ENCODE data around the gene CDC42BPA.

Gene CDC42BPA

DNA sequence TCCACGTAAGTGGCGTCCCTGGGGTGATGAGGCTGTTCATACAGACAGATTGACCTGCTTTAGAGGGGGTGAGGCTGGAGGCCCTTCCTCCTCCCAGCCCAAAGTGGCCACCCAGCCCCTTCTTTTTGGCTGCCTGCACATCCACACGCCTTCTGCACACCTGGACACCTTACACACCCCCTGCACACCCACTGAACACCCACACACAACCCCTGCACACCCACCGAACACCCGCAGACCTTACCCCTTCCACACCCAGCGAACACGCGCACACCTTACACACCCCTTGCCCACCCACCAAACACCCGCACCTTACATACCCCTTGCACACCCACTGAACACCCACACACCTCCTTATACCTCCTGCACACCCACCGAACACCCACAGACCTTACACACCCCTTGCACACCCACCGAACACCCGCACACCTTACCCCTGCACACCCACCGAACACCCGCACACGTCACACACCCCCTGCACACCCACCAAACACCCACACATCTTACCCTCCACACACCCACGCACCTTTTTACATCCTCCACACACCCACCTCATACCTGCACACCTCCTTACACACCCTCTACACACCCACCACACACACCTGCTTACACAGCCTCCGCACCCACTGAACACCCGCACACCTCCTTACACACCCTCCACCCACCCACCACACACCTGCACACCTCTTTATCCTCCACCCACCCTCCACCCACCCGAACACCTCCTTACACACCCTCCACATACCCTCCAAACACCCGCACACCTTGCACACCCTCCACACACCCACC is 340.5 kb downstream of the CDC42BPA start:
- no peak for DNase-seq

DNA sequence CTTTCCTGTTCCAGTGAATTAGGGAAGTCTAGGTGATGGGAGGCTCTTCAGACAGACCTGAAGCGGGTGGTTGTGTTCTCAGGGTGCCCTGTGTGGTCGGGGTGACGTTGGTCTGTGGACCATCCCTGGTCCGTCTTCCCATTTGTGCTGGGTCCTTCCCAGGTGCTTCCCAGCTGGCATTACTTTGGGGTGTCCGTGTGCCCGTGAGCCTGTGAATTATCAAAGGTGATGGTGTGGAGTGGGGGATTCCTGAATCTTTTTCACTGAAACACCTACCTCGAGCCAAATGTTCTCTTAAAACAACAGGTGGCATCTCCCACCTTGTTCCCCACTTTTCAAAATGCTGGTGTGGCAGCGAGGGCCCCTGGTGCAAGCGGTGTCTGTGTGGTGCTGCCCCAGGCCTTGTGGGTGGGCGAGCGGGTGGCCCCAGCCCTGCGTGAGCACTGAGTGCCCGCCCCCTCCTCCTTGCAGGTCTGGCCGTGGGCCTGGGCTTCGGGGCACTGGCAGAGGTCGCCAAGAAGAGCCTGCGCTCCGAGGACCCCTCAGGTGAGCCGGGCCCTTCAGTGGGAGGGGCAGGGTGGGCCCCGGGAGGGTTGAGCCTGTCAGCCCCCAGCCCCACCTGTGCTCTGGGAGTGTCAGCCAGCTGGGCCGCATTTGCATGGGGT is 341.2 kb downstream of the CDC42BPA start:
- no peak for DNase-seq

DNA sequence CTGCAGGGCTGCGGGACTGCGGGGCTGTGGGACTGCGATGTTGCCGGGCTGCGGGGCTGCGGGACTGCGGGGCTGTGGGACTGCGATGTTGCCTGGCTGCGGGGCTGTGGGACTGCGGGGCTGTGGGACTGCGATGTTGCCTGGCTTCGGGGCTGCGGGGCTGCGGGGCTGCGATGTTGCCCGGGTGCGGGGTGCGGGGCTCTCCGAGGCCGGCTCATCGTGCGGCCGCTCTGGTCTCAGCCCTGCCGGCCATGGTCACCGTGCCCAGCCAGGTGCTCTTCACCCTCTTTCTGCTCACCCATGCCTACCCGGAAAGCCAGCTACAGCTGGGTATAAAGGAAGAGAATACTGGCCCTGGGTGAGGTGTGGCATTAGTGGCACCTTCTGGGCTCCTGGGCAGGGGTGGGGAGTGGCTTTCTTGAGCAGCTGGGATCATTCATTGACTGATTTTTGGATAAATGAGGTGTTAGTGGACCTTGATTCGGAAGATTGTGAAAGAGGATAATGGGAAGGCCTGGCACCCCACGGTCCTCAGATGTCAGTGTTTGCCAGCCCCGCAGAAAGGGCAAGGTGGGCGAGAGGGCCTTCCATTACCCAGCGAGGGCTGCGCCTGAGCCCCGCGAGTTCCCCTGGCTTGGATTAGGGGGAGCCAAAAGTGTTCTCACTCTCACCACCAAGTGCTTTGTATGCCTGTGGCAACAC is 341.9 kb downstream of the CDC42BPA start:
- DNase-seq, result no peak

DNA sequence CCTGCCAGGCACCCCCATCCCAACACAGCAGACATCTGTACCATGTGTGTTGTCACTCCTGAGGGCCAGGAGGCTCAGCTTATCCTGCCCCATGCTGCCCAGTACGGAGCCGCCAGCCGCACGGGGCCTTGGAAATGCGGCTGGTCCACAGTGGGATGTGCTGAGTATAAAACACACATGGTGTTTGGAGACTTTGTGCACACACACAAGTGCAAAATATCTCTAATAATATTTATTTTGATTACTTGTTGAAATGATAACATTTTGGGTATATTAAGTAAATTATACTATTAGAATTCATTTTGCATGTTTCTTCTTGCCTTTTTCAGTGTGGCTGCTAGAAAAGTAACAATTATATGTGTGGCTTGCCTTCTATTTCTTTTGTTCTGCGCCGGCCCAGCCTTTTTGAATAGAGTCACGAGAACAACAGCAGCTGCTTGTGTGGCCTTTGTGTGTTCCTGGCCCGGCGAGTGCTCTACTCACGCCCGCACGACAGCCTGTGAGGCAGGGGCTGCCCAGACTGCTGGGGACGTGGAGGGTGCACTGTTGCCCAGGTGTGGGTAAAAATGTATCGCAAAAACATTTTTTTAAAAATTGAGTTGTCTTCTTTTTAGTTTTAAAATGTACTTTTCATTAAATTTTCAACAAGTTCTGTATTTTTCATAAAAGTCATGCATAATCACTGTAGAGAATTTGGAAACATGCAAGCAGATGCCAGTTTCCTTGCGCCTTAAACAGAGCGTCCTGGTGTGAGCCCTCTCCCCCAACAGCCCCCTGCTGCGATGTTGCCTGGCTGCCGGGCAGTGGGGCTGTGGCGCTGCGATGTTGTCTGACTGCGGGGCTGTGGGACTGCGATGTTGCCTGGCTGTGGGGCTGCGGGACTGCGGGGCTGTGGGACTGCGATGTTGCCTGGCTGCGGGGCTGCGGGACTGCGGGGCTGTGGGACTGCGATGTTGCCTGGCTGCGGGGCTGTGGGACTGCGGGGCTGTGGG is 342.7 kb downstream of the CDC42BPA start:
- DNase-seq, result no peak

DNA sequence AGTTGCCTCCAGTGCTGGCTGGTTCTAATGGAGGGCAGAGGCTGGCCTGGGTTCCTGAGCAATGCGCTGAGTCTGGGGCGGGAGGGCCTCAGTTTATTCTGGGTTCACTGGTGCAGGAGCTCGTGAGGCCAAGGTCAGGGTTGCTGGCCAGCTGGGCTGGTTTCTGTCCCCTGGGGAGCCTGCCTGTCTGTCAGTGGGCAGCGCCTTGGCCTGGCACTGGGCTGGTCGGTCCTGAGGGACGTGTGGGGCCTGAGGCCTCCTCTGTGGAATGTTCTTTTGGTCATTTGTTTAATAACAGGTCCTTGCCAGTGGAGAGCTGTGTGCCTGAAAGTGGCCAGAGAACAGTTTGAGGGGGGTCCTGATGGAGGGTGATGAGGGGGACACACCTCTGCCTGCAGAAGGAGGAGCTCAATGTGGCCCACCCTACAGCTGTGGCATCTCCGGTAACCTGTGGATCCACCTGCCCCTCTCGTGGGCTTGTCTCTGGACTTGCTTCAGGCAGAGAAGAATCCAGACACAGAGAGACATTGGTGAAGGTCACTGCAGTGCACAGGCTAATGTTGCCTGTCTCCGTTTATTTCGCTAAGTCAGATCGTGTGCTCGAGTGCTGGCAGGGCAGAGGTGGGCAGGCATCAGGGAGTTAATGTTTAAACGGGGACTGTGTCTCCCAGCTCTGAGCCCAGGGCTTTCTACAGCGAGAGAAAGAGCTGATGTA is 343.6 kb downstream of the CDC42BPA start:
- no peak for DNase-seq

GRCh38 chr1:226973898-226974543 is 344.3 kb downstream of the CDC42BPA start:
- no peak for DNase-seq

- no peak for DNase-seq
These were observed 344.9 kb downstream of the CDC42BPA start for GRCh38 chr1:226973371-226973897.

GRCh38 chr1:226972931-226973330 is 345.4 kb downstream of the CDC42BPA start:
- no peak for DNase-seq

DNA sequence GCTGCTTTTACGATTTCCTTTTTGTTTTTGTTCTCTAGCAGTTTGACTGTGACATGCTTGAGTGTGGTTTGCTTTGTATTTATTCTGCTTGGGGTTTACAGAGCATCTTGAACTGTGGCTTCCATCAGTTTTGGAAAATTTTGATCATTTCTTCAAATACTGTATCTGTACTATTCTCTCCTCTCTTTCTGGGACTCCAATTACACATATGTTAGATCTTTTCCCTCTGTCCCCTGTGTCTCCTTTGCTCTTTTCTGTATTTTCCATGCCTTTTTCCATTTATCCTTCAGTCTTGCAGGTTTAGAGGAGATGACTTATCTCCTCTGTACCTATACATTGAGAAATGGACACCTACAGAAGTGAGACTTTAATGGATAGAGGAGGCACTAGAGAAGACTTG is 346.5 kb downstream of the CDC42BPA start:
- DNase-seq, result no peak

GRCh38 chr1:226967665-226968064 is 350.6 kb downstream of the CDC42BPA start:
- no peak for DNase-seq

- DNase-seq, result no peak
These were observed 351.6 kb downstream of the CDC42BPA start for GRCh38 chr1:226966683-226967082.

DNA sequence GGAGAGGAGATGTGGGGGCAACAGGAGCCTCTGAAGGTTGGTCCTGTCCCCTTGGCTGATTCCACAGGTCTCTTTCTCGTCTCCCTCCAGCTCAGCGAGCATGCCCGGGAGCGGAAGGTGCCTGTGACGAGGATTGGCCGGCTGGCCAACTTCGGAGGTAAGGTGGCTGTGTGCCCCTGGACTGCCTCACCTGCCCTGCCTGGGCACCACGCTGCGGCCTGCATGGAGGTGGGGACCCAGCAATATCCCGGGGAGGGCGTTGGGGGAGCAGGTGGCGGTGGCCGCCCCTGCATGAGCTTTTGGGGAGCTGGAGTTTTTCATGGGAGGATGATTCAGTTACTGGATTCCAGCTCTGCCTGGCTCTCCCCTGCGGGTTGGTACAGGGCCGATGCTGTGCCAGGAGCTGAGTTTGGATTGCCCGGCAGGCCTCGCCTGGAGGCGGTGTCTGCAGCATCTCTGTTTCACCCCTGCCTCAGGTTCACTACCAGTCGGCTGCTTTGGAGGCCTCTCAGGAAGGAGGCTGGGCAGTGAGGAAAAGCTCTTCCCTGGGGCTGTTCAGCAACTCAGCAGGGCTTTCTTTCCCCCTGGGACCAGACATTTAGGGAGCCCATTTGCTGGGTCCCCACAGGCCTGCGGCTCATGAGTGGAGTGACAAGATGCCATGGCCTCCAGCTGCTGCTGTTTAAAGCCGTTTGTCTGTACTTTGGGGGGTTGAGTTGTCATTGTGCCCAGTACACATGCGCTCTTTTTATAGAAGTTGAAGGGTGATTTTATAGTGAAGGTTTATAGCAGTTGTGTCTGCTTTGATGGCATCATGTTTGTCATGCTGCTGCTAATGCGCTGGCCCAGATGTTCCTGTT is 352.5 kb downstream of the CDC42BPA start:
- DNase-seq, result no peak

DNA sequence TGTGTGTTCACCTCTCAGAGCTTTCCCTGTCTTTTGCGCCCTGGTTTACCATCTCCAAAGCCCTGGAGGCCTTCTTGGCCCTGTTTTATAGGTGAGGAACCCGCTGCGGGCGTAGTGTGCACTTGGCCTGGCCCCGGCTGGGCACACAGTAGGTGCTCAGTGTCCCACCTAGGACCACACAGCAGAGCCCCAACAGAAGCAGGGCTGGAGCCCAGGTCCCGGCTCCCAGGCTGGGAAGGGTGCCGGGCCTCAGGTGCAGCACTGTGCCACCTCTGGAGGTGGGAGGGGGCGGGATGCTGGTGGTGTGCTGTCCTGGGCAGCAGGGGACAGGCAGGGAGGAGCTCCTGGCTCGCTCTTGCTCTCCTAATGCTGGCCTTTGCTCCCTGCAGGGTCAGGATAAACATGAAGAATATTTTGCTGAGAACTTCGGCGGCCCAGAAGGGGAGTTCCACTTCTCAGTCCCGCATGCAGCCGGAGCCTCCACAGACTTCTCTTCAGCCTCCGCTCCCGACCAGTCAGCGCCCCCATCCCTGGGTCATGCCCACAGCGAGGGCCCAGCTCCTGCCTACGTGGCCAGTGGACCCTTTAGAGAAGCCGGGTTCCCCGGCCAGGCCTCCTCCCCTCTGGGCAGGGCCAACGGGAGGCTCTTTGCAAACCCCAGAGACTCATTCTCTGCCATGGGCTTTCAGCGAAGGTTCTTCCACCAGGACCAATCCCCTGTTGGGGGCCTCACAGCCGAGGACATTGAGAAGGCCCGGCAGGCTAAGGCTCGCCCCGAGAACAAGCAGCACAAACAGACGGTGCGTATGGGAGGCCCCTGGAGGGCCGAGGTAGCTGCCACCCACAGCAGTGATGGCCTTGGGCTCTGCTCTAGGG is 353.4 kb downstream of the CDC42BPA start:
- DNase-seq, result no peak

DNA sequence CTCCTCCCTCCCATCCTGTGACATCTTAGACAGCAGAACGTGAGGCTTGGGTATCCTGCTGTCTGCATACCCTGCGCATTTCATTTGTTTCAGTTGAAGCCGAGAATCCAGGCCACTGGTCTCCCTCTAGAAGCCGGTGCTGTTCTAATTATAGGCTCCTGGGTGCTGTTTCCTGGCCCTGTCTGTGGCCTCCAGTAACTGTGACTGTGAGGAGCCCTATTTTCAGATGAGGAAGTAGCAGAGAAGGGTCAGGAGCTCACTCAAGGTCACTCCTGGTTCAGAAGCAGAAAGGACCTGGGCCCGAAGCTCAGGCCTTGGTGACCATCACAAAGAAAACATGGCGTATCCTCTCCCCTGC is 354.2 kb downstream of the CDC42BPA start:
- DNase-seq, result no peak

GRCh38 chr1:226962421-226963391 is 355.6 kb downstream of the CDC42BPA start:
- DNase-seq, result no peak

GRCh38 chr1:226960944-226961765 is 357.1 kb downstream of the CDC42BPA start:
- DNase-seq, result no peak

DNA sequence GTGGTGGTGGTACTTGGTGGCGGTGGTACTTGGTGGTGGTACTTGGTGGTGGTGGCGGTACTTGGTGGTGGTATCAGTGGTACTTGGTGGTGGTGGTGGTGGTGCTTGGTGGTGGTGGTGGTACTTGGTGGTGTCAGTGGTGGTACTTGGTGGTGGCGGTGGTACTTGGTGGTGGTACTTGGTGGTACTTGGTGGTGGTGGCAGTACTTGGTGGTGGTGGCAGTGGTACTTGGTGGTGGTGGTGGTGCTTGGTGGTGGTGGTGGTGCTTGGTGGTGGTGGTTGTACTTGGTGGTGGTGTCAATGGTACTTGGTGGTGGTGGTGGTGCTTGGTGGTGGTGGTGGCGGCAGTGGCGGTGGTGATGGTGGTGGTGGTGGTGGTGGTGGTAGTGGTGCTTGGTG is 358.0 kb downstream of the CDC42BPA start:
- DNase-seq, result no peak

Data from CD4-positive, alpha-beta T cell treated with Interleukin-21 for 1 hour (primary cell).